ENCODE measurements around the gene TBC1D25.

- no peak for TF ChIP-seq POLR2A (IDR thresholded peaks at IDR 0.05)
- TF ChIP-seq CTCF (IDR thresholded peaks at IDR 0.05), result no peak
- no peak for TF ChIP-seq POLR2AphosphoS5 (IDR thresholded peaks at IDR 0.05)
Observed at GRCh38 chrX:48600226-48600625, 60.7 kb downstream of the TBC1D25 start.

Measured in prostate gland (tissue), 2 donors.